ENCODE results near the gene DNAJC5.

DNA sequence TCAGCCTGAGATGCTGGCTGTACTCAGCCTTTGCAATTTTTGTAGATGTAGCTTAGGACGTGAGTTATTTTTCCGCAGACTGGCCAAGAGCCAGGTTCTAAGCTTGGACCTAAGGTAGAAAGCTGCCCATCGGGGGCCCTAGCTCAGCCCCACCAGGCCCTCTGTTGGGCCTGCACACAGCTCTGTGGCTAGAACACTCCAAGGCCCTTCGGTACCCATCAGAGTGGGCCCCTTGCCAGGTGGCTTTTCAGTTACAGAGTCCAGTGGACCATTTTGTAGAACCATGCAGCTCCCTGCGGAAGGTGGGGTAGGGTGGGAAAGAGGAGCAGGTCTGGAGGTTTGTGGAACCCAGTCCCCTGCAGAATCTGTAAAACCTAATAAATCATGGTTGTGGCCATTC lies 38.7 kb downstream of the DNAJC5 start:
- TF ChIP-seq, protein P1, sequence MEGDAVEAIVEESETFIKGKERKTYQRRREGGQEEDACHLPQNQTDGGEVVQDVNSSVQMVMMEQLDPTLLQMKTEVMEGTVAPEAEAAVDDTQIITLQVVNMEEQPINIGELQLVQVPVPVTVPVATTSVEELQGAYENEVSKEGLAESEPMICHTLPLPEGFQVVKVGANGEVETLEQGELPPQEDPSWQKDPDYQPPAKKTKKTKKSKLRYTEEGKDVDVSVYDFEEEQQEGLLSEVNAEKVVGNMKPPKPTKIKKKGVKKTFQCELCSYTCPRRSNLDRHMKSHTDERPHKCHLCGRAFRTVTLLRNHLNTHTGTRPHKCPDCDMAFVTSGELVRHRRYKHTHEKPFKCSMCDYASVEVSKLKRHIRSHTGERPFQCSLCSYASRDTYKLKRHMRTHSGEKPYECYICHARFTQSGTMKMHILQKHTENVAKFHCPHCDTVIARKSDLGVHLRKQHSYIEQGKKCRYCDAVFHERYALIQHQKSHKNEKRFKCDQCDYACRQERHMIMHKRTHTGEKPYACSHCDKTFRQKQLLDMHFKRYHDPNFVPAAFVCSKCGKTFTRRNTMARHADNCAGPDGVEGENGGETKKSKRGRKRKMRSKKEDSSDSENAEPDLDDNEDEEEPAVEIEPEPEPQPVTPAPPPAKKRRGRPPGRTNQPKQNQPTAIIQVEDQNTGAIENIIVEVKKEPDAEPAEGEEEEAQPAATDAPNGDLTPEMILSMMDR (conservative IDR thresholded peaks at IDR 0.05; ENCODE audit: low read depth in 2 of 2), result no peak
- no peak for TF ChIP-seq POLR2AphosphoS5 (IDR thresholded peaks at IDR 0.05; ENCODE audit: low read depth)
- no peak for TF ChIP-seq REST (IDR thresholded peaks at IDR 0.05; ENCODE audit: unreplicated experiment)
- TF ChIP-seq EZH2 (IDR thresholded peaks at IDR 0.05; ENCODE audit: low read depth, unreplicated experiment), result no peak
- TF ChIP-seq CREB1 (CRISPR knock-in tag; IDR thresholded peaks at IDR 0.05; ENCODE audit: low read depth), result no peak
- no peak for TF ChIP-seq JUNB (IDR thresholded peaks at IDR 0.05; ENCODE audit: unreplicated experiment)
- TF ChIP-seq, protein P2, sequence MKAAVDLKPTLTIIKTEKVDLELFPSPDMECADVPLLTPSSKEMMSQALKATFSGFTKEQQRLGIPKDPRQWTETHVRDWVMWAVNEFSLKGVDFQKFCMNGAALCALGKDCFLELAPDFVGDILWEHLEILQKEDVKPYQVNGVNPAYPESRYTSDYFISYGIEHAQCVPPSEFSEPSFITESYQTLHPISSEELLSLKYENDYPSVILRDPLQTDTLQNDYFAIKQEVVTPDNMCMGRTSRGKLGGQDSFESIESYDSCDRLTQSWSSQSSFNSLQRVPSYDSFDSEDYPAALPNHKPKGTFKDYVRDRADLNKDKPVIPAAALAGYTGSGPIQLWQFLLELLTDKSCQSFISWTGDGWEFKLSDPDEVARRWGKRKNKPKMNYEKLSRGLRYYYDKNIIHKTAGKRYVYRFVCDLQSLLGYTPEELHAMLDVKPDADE (IDR thresholded peaks at IDR 0.05), result no peak
- no peak for TF ChIP-seq NANOG (IDR thresholded peaks at IDR 0.05; ENCODE audit: borderline replicate concordance)
- no peak for TF ChIP-seq EZH2phosphoT487 (IDR thresholded peaks at IDR 0.05; ENCODE audit: unreplicated experiment)
